Measurements from ENCODE around the gene PLOD3.

DNA sequence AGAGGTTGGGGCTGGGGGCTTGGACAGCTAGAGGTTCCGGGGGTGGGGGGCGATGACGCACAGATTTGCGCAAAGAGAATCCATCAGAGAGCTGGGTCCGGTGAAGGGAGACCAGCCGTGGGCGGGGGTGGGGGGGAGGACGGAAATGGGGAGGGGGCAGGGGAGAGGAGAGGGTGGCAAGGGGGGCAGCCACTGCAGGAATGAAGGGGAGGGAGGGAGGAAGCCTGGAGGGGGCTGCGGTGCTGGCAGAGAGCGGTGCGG, 50.8 kb downstream of the PLOD3 start:
- no peak for TF ChIP-seq CTCF (conservative IDR thresholded peaks at IDR 0.05; ENCODE audit: low read length)
- no peak for TF ChIP-seq EZH2phosphoT487 (IDR thresholded peaks at IDR 0.05; ENCODE audit: borderline replicate concordance, low read depth, low read length)
